Astrocyte (in vitro differentiated cells and primary cell): Measurements from ENCODE around the gene ZNF492. TPM values are rescaled to one million over a fixed set of nuclear protein-coding genes. Genes with fewer than 3 reads are reported as not detected.
"Not testable (repeated sequence)": the region's sequence is repeated elsewhere in the genome, so short reads cannot be mapped to it uniquely, and the experiment has no call there.

Source experiments
- DNase-seq: peaks from one replicate; pipeline ENCODE4 v3.0.0-alpha.2; 2010; ENCODE audit warnings: low read depth
- FAIRE-seq: peaks from 2 replicates; lab custom pipeline; 2011; peaks lifted over from hg19 to GRCh38; lab: Jason Lieb, UNC
- H2AFZ ChIP-seq: 2 replicates; pipeline ENCODE4 v1.6.0; 2012; ENCODE audit warnings: low read depth, low read length, inconsistent platforms
- H3K27ac ChIP-seq: 2 replicates; pipeline ENCODE4 v1.5.1; 2011; ENCODE audit warnings: low read depth, low read length, inconsistent platforms
- H3K27me3 ChIP-seq: 2 replicates; pipeline ENCODE4 v1.6.0; 2011; ENCODE audit warnings: low read length, inconsistent platforms; ENCODE audit not compliant: insufficient read depth
- H3K36me3 ChIP-seq: 2 replicates; pipeline ENCODE4 v1.5.1; 2011; ENCODE audit warnings: low read length, inconsistent platforms; ENCODE audit not compliant: insufficient read depth
- H3K4me1 ChIP-seq: 2 replicates; pipeline ENCODE4 v1.5.1; 2011; ENCODE audit warnings: low read length, inconsistent platforms; ENCODE audit not compliant: insufficient read depth
- H3K4me2 ChIP-seq: 2 replicates; pipeline ENCODE4 v1.6.0; 2012; ENCODE audit warnings: low read length, inconsistent platforms
- H3K4me3 ChIP-seq: 2 replicates; pipeline ENCODE4 v1.5.1; 2011; ENCODE audit warnings: low read depth, mild to moderate bottlenecking, low read length, inconsistent platforms; ENCODE audit not compliant: insufficient read depth
- H3K79me2 ChIP-seq: 2 replicates; pipeline ENCODE4 v1.6.0; 2012; ENCODE audit warnings: mild to moderate bottlenecking, low read length, inconsistent platforms; ENCODE audit not compliant: insufficient read depth
- H3K9ac ChIP-seq: 2 replicates; pipeline ENCODE4 v1.6.0; 2012; ENCODE audit warnings: mild to moderate bottlenecking, low read length, inconsistent platforms
- H3K9me3 ChIP-seq: 2 replicates; pipeline ENCODE4 v1.5.1; 2012; ENCODE audit warnings: low read depth, mild to moderate bottlenecking, low read length, inconsistent platforms; ENCODE audit not compliant: insufficient read depth
- H4K20me1 ChIP-seq: 2 replicates; pipeline ENCODE4 v1.6.0; 2012; ENCODE audit warnings: low read length, inconsistent platforms; ENCODE audit not compliant: insufficient read depth
- H3K27ac Mint-ChIP-seq: one replicate; pipeline ENCODE4 v1.8.0; 2021; ENCODE audit warnings: mild to moderate bottlenecking, mixed read lengths; ENCODE audit not compliant: unreplicated experiment
- H3K27me3 Mint-ChIP-seq: one replicate; pipeline ENCODE4 v1.8.0; 2021; ENCODE audit warnings: low read depth, mixed read lengths; ENCODE audit not compliant: unreplicated experiment
- H3K36me3 Mint-ChIP-seq: one replicate; pipeline ENCODE4 v1.8.0; 2021; ENCODE audit warnings: low read depth, mixed read lengths; ENCODE audit not compliant: unreplicated experiment
- H3K4me1 Mint-ChIP-seq: one replicate; pipeline ENCODE4 v1.8.0; 2021; ENCODE audit warnings: low read depth, mixed read lengths; ENCODE audit not compliant: unreplicated experiment
- H3K4me3 Mint-ChIP-seq: one replicate; pipeline ENCODE4 v1.8.0; 2021; ENCODE audit warnings: mild to moderate bottlenecking, moderate library complexity, mixed read lengths; ENCODE audit not compliant: unreplicated experiment
- H3K9me3 Mint-ChIP-seq: one replicate; pipeline ENCODE4 v1.8.0; 2021; ENCODE audit warnings: mild to moderate bottlenecking, mixed read lengths; ENCODE audit not compliant: unreplicated experiment
- EZH2 ChIP-seq: IDR thresholded peaks from 2 replicates; pipeline ENCODE4 v1.6.1; 2012; ENCODE audit warnings: mild to moderate bottlenecking, low read length, inconsistent platforms; ENCODE audit not compliant: insufficient read depth
- total RNA-seq: library from RNA; stranded (reverse); gene quantifications from 2 replicates; pipeline ENCODE4 v1.2.1, GENCODE V29; 2021
- TF ChIP-seq, protein P1 (sequence below): IDR thresholded peaks from 2 replicates; pipeline ENCODE4 v1.5.1; 2011; ENCODE audit warnings: low read depth, mild to moderate bottlenecking, inconsistent platforms, low read length, moderate library complexity; ENCODE audit not compliant: insufficient read depth

Gene ZNF492
- total RNA-seq, 1 donor from 2014 or later: not detected

DNA sequence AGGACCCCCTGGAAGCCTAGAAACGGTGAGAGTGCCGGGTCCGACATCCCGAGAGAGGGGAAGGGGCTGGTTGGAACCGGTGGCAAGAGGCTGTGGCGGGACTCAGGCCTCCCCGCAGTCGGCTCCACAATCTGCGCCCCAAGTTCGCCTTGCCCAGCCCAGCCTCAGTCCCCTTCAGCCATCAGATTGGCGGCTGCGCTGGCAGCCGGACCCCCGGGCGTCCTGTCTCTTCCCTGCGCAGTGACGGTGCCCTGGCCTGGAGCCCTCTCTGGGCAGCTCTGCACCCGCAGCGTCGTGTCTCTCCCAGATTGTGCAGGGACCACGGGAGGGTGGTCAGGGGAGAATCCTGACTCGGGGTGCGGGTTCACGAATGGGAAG is 315 bp downstream of the ZNF492 start:
- Histone ChIP-seq H3K27me3 (no peaks in the 10 kb centered on the region), H4K20me1 (no peaks in the 10 kb centered on the region), H3K36me3 (no peaks in the 10 kb centered on the region), H3K4me1 (peaks cover 2% of the 10 kb centered on the region), H3K4me2 (peak overlapping the region; percentile 96), H3K27ac (peak overlapping the region; percentile 61), H3K4me3 (peak overlapping the region; percentile 94), H3K9me3 (no peaks in the 10 kb centered on the region), H2AFZ (peak overlapping the region; percentile 100), H3K79me2 (peaks cover 24% of the 10 kb centered on the region), H3K9ac (peak overlapping the region; percentile 85)
- Mint-ChIP-seq H3K27ac (no peak overlapping the region), H3K9me3 (peaks cover 4% of the 10 kb centered on the region), H3K4me3 (no peak overlapping the region), H3K36me3 (no peaks in the 10 kb centered on the region), H3K4me1 (no peaks in the 10 kb centered on the region), H3K27me3 (no peaks in the 10 kb centered on the region)
- no peak for FAIRE-seq
- no peak for DNase-seq
- TF ChIP-seq, protein P1, sequence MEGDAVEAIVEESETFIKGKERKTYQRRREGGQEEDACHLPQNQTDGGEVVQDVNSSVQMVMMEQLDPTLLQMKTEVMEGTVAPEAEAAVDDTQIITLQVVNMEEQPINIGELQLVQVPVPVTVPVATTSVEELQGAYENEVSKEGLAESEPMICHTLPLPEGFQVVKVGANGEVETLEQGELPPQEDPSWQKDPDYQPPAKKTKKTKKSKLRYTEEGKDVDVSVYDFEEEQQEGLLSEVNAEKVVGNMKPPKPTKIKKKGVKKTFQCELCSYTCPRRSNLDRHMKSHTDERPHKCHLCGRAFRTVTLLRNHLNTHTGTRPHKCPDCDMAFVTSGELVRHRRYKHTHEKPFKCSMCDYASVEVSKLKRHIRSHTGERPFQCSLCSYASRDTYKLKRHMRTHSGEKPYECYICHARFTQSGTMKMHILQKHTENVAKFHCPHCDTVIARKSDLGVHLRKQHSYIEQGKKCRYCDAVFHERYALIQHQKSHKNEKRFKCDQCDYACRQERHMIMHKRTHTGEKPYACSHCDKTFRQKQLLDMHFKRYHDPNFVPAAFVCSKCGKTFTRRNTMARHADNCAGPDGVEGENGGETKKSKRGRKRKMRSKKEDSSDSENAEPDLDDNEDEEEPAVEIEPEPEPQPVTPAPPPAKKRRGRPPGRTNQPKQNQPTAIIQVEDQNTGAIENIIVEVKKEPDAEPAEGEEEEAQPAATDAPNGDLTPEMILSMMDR: no peak
- no peak for TF ChIP-seq EZH2

DNA sequence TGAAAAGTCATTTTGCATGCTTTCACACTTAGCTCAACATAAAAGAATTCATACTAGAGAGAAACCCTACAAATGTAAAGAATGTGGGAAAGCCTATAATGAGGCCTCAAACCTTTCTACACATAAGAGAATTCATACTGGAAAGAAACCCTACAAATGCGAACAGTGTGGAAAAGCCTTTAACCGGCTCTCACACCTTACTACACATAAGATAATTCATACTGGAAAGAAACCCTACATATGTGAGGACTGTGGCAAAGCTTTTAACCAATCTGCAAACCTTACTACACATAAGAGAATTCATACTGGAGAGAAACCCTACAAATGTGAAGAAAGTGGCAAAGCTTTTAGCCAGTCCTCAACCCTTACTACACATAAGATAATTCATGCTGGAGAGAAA is 51.4 kb downstream of the ZNF492 start:
- H3K27ac ChIP-seq, H3K36me3 Mint-ChIP-seq, DNase-seq, H4K20me1 ChIP-seq, H3K79me2 ChIP-seq, H3K27ac Mint-ChIP-seq, H2AFZ ChIP-seq, H3K4me2 ChIP-seq, FAIRE-seq, H3K27me3 Mint-ChIP-seq, H3K4me1 ChIP-seq, H3K9me3 Mint-ChIP-seq, H3K27me3 ChIP-seq, H3K4me3 Mint-ChIP-seq, H3K36me3 ChIP-seq, H3K9me3 ChIP-seq, H3K4me1 Mint-ChIP-seq, H3K9ac ChIP-seq, H3K4me3 ChIP-seq: not testable (repeated sequence)

- H3K27me3 ChIP-seq, H3K27me3 Mint-ChIP-seq, H3K27ac ChIP-seq, H3K36me3 ChIP-seq, H3K9me3 ChIP-seq, DNase-seq, H3K27ac Mint-ChIP-seq, H3K4me3 Mint-ChIP-seq, H3K4me3 ChIP-seq, H3K9ac ChIP-seq, H4K20me1 ChIP-seq, H2AFZ ChIP-seq, H3K4me1 Mint-ChIP-seq, FAIRE-seq, H3K36me3 Mint-ChIP-seq, H3K4me2 ChIP-seq, H3K79me2 ChIP-seq, H3K4me1 ChIP-seq: not testable (repeated sequence)
- peaks cover 22% of the 10 kb centered on the region for H3K9me3 Mint-ChIP-seq
Measured at GRCh38 chr19:22702661-22703060, 68.5 kb downstream of the ZNF492 start.

- not testable (repeated sequence) for H3K27ac ChIP-seq, H3K4me2 ChIP-seq, DNase-seq, H3K27me3 ChIP-seq, H3K79me2 ChIP-seq, H3K4me1 ChIP-seq, H3K36me3 Mint-ChIP-seq, H3K27me3 Mint-ChIP-seq, H3K4me3 ChIP-seq, H3K4me3 Mint-ChIP-seq, FAIRE-seq, H4K20me1 ChIP-seq, H3K9me3 ChIP-seq, H3K36me3 ChIP-seq, H2AFZ ChIP-seq, H3K9ac ChIP-seq, H3K4me1 Mint-ChIP-seq, H3K27ac Mint-ChIP-seq
- peaks cover 21% of the 10 kb centered on the region for H3K9me3 Mint-ChIP-seq
Measured at GRCh38 chr19:22703096-22703495, 69.0 kb downstream of the ZNF492 start.
